T47D (cell line): Measurements from ENCODE around the gene NCS1.

ENCODE experiments used
- DNase-seq, 2 experiments: peaks; one replicate each; pipeline versions ENCODE4 v3.0.0 to v3.0.0-alpha.2; 2011 to 2012; ENCODE audit warnings: low read depth in 1 of 2, low spot score in 1 of 2
- JUND ChIP-seq: IDR thresholded peaks from 2 replicates; pipeline ENCODE4 v1.6.1; 2012; ENCODE audit warnings: low read depth
- in situ Hi-C: cut with HindIII; loops from 2 replicates; pipeline ENCODE4 v1.10.0; 2016; ENCODE audit warnings: low sequenced_read_pairs, low pct_unique_long_range_greater_than_20kb

The NCS1 gene

GRCh38 chr9:130195638-130196037, 23.4 kb downstream of the NCS1 start:
- no peak for DNase-seq
- in situ Hi-C loops: no loop called here
- TF ChIP-seq JUND: no peak

DNA sequence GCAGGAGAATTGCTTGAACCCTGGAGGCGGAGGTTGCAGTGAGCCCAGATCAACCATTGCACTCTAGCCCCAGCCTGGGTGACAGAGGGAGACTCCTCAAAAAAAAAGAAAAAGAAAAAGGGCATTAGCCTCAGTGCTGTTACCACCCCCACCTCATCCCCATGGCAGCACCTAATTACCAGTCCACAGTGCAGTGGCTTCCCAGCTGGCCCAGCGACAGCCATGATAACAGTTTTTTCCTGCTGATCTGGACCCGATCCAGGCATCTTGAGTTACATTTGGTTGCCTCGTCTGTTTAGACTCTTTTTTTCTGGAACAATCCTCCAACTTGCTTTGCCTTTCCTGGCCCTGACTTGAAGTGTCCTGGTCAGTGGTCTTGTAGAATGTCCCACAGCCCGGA, 24.4 kb downstream of the NCS1 start:
- in situ Hi-C loops: no loop called here
- no peak for TF ChIP-seq JUND
- no peak for DNase-seq

- TF ChIP-seq JUND: no peak
- in situ Hi-C loops: no loop called here
- no peak for DNase-seq
Observed at GRCh38 chr9:130197386-130197785, 25.2 kb downstream of the NCS1 start.

- TF ChIP-seq JUND: no peak
- in situ Hi-C loops: no loop called here
- peak in 1 of 2 experiments; percentile 42 for DNase-seq
Observed at GRCh38 chr9:130197888-130198287, 25.7 kb downstream of the NCS1 start.

- TF ChIP-seq JUND: no peak
- in situ Hi-C loops: no loop called here
Observed at GRCh38 chr9:130198501-130199179, 26.4 kb downstream of the NCS1 start.

GRCh38 chr9:130199605-130200004, 27.4 kb downstream of the NCS1 start:
- no peak for DNase-seq
- in situ Hi-C loops: no loop called here

More at GRCh38 chr9:130198501-130199179, 26.4 kb downstream of the NCS1 start:
- no peak for DNase-seq

DNA sequence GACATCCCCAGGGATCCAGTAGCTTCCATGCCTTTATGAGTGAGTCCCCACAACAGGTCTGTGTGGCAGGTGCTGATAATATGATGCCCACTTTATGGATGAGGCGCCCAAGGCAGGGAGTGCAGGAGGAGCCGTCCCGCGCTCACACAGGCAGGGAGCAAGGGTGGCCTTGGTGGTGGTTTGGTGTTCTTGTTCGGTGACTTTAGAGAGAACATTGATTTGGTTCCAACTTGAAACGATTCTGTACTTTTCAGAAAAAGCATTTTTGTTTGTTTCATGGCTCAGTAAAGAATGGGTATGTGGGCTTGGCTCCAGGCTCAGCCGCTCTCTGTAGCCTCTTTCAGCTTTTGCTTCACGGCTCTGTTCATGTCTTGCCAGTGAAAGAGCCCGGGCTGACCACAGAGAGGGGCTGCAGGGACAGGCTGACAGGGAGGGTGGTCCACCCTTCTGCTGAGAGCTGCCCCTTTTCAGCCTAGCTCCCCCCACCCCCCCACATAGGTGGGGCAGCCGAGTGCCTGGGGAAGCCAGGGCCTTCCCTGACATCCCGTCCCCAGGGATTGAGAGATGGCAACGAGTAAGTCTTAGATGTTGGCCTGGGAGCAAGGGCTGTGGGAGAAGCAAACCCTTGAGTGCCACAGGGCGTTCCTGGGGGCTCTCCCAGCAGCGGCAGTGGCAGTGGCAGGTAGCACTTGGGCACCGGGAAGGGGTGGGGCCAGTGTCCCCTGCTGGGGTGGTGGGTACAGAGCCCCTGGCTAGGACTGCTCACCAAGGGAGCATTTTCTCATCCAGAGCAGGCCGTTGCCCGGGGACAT, 28.0 kb downstream of the NCS1 start:
- in situ Hi-C loops: no loop called here
- TF ChIP-seq JUND: no peak
- no peak for DNase-seq

More at GRCh38 chr9:130199605-130200004, 27.4 kb downstream of the NCS1 start:
- no peak for TF ChIP-seq JUND

- DNase-seq: no peak
- in situ Hi-C loops: no loop called here
- no peak for TF ChIP-seq JUND
Observed at GRCh38 chr9:130201399-130201873, 29.2 kb downstream of the NCS1 start.

DNA sequence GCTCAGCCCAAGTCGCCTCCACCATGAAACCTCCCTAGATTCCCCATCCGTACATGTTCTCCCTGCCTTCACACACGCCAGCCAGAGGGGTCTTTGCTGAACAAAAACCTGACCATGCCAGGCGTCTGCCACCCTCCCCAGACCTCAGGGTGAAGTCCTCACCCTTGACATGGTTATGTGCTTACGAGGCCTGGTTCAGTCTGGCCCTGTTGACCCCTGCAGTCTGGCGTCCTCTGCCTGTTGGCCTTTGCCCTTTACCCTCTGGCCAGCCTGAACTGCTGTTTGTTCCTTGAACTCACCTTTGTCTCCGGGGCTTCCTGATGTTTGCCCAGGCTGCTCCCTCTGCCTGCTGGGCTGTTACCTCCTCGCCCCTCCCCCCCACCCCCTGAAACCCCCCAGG, 29.8 kb downstream of the NCS1 start:
- in situ Hi-C loops: no loop called here
- DNase-seq: no peak
- TF ChIP-seq JUND: no peak

GRCh38 chr9:130204341-130204740, 32.1 kb downstream of the NCS1 start:
- no peak for TF ChIP-seq JUND
- in situ Hi-C loops: no loop called here
- no peak for DNase-seq

- in situ Hi-C loops: no loop called here
- TF ChIP-seq JUND: no peak
- DNase-seq: no peak
Observed at GRCh38 chr9:130204959-130205358, 32.8 kb downstream of the NCS1 start.

GRCh38 chr9:130205912-130206311, 33.7 kb downstream of the NCS1 start:
- in situ Hi-C loops: no loop called here
- TF ChIP-seq JUND: no peak
- no peak for DNase-seq

GRCh38 chr9:130206579-130206978, 34.4 kb downstream of the NCS1 start:
- no peak for TF ChIP-seq JUND
- DNase-seq: no peak
- in situ Hi-C loops: no loop called here
